Erythroblast (primary cell): ENCODE results near the gene NFATC2IP.

Experiments used
- GATA1 ChIP-seq: IDR thresholded peaks from 2 replicates; pipeline ENCODE4 v1.6.1; 2011; ENCODE audit warnings: low read depth, mild to moderate bottlenecking, control low read depth, low read length, moderate library complexity
- POLR2A ChIP-seq: IDR thresholded peaks from 2 replicates; pipeline ENCODE4 v1.6.1; 2011; ENCODE audit warnings: mild to moderate bottlenecking, low read length

- TF ChIP-seq POLR2A (no peak), GATA1 (no peak)
Observed at GRCh38 chr16:28924762-28925385, 25.9 kb upstream of the NFATC2IP start, which contains the start of gene RABEP2.
